Forelimb muscle (tissue), 1 donor: ENCODE measurements around the gene CARHSP1. TPM values are rescaled to one million over a fixed set of nuclear protein-coding genes. Genes with fewer than 3 reads are reported as not detected.
"Not testable (repeated sequence)": the region's sequence is repeated elsewhere in the genome, so short reads cannot be mapped to it uniquely, and the experiment has no call there.

Experiments used
- DNase-seq: peaks from one replicate; pipeline ENCODE4 v3.0.0-alpha.2; 2013; ENCODE audit warnings: low read depth
- polyA plus RNA-seq: library from polyadenylated mRNA; unstranded; fragments of 120-200 nt; gene quantifications from one replicate; pipeline ENCODE4 v1.2.1, GENCODE V29; 2013; ENCODE audit not compliant: insufficient read length

The CARHSP1 gene
- polyA plus RNA-seq, 1 donor, result 100 TPM

- no peak for DNase-seq
Measured at GRCh38 chr16:8893426-8893825, 24.6 kb upstream of the CARHSP1 start.

- no peak for DNase-seq
Measured at GRCh38 chr16:8892101-8892575, 23.3 kb upstream of the CARHSP1 start.

DNA sequence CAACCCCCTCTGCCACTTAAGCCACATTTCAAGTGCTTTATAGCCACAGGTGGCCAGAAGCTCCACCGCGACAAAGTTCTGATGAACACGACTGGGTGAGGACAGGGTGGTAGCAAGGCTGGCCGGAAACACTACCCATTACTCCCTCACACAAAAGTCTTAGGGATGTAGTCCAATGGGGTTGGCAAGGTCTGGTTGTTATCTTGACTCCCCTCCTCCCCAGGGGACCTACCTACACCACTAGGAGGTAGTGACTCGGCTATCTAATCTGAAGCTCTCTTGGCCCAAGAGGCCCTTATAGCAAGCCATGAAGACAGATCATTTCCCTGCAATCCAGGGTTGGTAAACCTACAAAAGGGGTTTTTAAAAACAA lies 21.7 kb upstream of the CARHSP1 start:
- DNase-seq, result no peak

- no peak for DNase-seq
Measured at GRCh38 chr16:8889893-8890548, 21.2 kb upstream of the CARHSP1 start.

- DNase-seq, result no peak
Measured at GRCh38 chr16:8888951-8889892, 20.4 kb upstream of the CARHSP1 start.

- DNase-seq, result no peak
Measured at GRCh38 chr16:8887952-8888560, 19.2 kb upstream of the CARHSP1 start.

DNA sequence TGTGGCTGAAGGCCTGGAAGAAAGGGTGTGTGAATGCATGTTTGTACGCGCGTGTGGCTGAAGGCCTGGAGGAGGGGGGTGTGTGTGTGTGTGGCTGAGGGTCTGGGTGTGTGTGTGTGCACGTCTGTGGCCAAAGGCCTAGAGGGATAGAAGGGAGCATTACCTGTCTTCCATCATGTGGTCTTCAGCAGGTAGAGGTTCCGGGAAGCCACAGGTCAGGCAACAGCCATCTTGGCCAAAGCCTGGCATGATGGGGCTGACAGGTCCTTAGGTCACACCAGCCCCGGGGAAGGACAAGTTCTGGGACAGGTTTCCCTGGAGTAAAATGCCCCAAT lies 18.6 kb upstream of the CARHSP1 start:
- no peak for DNase-seq

DNA sequence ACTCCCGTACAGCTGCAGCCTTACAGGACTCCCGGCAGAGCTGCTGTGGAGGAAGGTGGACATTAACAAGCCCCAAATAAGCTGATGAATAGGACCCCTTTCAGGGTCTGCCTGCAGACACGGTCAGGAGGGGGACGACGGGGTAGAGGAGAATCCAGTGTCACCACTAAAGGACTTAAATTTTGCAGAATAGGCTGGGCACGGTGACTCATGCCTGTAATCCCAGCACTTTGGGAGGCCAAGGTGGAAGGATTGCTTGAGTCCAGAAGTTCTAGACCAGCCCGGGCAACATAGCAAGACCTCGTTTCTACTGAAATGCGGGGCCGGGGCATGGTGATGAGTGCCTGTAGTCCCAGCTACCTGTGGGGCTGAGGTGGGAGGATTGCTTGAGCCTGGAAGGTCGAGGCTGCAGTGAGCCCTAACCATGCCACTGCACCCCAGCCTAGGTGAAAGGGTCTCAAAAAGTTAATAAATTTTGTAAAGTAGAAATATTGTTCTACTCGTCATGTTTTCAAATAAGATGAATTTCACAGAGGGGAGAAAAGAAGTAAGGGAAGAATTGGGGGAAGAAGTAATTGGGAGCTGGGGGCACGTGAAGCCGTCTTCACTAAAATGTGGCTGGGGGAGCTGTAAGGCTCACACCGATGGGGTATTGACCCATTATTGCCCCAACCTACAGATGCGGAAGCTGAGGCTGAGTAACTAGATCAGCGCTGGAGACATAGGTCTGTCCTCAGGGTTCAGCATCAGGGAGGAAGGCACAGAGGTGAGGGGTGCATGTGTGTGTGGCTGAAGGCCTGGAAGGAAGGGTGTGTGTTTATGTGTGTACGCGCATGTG lies 18.0 kb upstream of the CARHSP1 start:
- DNase-seq, result no peak

- no peak for DNase-seq
Measured at GRCh38 chr16:8885674-8886592, 17.1 kb upstream of the CARHSP1 start.

DNA sequence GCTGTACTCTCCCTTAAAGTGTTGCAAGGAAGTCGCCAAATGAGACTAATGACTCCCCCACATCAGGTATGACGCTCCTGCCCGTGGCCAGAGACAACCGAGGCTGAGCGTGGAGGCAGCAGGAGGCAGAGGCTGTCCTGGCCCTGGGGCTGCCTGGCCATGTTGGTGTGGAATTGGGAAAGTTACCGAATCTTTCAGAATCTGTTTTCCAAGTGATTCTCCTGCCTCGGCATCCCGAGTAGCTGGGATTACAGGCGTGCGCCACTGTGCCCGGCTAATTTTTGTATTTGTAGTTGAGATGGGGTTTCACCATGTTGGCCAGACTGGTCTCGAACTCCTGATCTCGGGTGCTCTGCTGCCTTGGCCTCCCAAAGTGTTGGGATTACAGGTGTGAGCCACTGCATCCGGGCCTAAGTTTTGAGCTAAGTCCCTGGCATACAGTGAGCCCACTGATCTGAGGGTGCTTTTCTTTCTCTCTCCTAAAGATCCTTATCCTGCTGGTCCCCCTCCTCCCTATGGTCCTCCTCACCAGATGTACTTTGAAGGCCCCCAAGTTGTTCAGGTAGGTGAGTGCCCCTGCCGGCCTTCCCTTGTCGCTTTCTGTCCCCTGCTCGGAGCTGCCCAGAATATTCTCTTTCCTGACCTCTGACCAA lies 14.0 kb upstream of the CARHSP1 start:
- no peak for DNase-seq

- DNase-seq, result no peak
Measured at GRCh38 chr16:8882041-8882617, 13.3 kb upstream of the CARHSP1 start, which contains the start of gene LITAFD. TSS of gene LITAFD (plus strand) at chr16:8882351. CDS start at chr16:8884356, 2,005 bp downstream.

GRCh38 chr16:8880839-8881510 lies 12.2 kb upstream of the CARHSP1 start:
- no peak for DNase-seq

GRCh38 chr16:8878523-8878911 lies 9.7 kb upstream of the CARHSP1 start:
- DNase-seq, result no peak

- no peak for DNase-seq
Measured at GRCh38 chr16:8877894-8878522, 9.2 kb upstream of the CARHSP1 start.

- DNase-seq, result not testable (repeated sequence)
Measured at GRCh38 chr16:8875317-8875716, 6.5 kb upstream of the CARHSP1 start.

- DNase-seq, result no peak
Measured at GRCh38 chr16:8874388-8874787, 5.6 kb upstream of the CARHSP1 start.

DNA sequence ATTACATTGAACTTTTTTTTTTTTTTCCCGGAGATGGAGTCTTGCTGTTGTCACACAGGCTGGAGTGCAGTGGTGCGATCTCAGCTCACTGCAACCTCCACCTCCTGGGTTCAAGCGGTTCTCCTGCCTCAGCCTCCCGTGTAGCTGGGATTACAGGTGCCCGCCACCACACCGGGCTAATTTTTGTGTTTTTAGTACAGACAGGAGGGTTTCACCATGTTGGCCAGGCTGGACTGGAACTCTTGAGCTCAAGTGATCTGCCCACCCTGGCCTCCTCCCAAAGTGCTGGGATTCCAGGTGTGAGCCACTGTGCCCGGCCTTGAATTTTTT lies 5.0 kb upstream of the CARHSP1 start:
- DNase-seq, result not testable (repeated sequence)

DNA sequence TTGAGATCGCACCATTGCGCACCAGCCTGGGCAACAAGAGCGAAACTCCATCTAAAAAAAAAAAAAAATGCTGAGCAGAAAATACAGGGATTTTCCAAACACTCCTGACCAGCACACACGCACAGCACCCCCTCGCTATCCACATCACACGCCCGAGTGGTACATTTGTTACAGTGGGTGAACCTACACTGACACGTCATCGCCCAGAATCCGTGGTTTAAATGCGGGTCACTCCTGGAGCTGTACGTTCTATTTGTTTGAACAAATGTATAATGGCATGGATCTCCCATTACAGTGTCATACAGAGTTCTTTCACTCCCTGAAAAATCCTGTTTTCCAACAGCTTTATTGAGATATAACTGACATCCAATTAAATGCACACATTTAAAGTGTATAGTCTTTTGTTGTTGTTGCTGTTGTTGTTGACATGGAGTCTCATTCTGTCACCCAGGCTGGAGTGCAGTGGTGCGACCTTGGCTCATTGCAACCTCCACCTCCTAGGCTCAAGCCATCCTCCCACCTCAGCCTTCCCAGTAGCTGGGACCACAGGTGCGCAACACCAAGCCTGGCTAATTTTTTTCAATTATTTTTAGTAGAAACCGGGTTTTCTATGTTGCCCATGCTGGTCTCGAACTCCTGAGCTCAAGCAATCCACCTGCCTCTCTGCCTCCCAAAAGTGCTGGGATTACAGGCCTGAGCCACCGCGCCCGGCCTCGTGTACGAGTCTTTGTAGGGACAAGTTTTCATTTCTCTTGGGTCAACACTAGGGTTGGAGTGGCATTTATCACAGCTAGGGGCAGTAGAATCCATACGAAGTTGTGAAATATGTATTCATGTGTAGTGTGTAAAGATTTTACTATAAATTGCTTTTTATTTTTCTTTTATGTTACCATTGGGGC lies 4.4 kb upstream of the CARHSP1 start:
- no peak for DNase-seq
